SH-SY5Y (cell line): ENCODE data around the gene GCHFR.

Experiments
- GATA2 ChIP-seq: IDR thresholded peaks from 2 replicates; pipeline ENCODE4 v1.6.1; 2011; ENCODE audit warnings: mild to moderate bottlenecking, low read depth, low read length
- GATA3 ChIP-seq: IDR thresholded peaks from 2 replicates; pipeline ENCODE4 v1.6.1; 2011; ENCODE audit warnings: low read depth, mild to moderate bottlenecking, low read length, moderate library complexity

GRCh38 chr15:40766906-40767837 is 3.3 kb downstream of the GCHFR start:
- TF ChIP-seq GATA3 (no peak), GATA2 (no peak)
